CD4-positive, alpha-beta T cell treated with Interferon alpha-2 for 1 hour (primary cell): ENCODE data around the gene PLPPR2.
"Not testable (repeated sequence)": the region's sequence is repeated elsewhere in the genome, so short reads cannot be mapped to it uniquely, and the experiment has no call there.

Source experiments
- DNase-seq, 2 donors: peaks; one replicate each; pipeline ENCODE4 v3.0.0-alpha.2; 2020 to 2022

The PLPPR2 gene

DNA sequence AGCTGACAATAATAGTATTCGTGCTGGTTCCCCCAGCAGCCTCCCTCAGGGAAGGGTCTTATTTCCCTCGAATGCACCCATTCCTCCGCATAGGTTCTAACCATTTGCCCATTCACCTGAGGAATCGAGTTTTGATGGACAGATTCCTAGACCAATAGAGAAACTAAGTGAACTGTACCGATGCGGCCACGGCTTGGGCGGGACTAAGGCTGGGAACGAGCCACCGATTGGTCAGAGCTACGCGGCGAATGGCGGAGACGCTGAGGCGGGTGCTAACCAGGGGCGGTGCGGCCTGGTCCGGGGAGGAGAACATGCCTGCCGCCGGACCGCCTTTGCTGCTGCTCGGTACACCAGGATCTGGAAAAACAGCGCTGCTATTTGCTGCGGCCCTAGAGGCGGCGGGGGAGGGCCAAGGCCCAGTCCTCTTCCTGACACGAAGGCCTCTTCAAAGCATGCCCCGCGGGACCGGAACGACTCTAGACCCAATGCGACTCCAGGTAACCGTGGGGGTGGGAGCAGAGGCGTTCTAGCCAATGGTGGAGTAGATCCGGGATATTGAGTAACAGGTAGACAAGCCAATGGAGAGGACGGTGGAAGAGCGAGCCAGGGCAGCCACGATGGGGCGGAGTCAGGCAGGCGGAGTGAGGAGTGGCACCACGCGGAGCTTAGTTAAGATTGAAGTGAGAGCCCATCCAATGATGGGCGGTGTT, 19.4 kb downstream of the PLPPR2 start, which contains the start of gene SWSAP1:
Gene SWSAP1, plus strand, starts transcription at position 234 of the 710 bp plus-strand sequence. Its CDS starts 15 bp downstream, at position 249.
- peak; percentile 99 for DNase-seq

DNA sequence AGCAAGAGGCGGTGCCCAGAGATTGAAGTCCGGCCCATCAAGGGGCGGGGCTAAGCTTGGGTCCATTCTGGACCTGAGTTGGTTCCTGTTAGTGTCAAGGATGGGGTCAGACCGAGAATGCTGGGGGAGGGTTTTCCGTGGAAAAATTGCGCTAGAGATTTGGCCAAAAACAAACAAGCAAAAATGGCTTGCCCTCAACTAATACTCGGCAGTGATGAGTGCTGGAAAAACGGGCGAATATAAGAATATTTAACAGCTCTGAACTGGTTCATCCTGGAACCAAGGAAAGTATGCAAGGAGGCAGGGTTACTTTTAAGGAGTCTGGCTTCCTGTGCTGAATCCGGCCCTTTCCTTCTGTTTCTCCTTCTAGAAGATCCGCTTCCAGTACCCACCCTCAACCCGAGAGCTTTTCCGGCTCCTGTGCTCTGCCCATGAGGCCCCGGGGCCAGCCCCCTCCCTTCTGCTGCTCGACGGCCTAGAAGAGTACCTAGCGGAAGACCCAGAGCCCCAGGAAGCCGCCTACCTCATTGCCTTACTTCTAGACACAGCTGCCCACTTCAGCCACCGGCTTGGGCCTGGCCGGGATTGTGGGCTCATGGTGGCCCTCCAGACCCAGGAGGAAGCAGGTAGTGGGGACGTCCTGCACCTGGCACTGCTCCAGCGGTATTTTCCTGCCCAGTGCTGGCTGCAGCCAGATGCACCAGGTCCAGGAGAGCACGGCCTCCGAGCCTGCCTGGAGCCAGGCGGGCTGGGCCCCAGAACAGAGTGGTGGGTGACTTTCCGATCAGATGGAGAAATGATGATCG, 20.1 kb downstream of the PLPPR2 start:
- peak; percentile 71 to 81 for DNase-seq

DNA sequence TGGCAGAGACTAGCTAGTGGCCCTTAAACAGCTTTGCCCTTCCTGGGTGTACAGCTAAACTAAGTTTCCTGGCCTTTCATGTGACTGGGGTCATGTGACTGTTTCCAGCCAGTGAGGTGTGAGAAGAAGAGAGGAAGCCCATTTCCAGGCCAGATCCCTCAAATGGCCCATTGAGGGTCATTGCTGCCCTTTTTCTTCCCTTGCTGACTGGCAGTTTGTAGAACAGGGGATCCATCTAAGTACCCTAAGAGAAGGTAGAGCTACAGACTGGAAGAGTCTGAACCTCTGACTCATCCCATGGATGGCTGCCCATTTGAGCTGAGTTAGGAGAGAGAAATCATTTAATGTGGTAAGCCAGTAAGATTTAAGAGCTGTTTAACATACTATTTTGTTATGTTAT, 22.0 kb downstream of the PLPPR2 start:
- DNase-seq: no peak

DNA sequence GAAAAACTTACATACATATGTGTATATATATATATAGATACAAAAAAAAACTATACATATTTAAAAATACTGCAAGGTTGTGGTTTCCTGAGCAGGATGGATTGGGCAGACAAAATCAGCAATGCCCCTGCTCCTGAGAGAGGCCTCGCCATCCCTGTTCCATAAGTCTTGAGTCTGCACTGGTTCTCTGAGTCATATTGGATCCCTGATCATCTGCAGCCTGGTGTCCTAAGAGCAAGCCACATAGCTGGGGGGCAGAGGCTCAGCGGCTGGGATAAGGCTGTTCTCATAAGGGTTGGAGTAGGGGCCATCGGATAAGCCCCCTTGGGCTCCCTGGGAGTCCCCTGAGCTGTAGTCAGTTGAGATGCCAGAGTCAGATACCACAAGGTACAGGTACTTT, 22.5 kb downstream of the PLPPR2 start:
- no peak for DNase-seq

DNA sequence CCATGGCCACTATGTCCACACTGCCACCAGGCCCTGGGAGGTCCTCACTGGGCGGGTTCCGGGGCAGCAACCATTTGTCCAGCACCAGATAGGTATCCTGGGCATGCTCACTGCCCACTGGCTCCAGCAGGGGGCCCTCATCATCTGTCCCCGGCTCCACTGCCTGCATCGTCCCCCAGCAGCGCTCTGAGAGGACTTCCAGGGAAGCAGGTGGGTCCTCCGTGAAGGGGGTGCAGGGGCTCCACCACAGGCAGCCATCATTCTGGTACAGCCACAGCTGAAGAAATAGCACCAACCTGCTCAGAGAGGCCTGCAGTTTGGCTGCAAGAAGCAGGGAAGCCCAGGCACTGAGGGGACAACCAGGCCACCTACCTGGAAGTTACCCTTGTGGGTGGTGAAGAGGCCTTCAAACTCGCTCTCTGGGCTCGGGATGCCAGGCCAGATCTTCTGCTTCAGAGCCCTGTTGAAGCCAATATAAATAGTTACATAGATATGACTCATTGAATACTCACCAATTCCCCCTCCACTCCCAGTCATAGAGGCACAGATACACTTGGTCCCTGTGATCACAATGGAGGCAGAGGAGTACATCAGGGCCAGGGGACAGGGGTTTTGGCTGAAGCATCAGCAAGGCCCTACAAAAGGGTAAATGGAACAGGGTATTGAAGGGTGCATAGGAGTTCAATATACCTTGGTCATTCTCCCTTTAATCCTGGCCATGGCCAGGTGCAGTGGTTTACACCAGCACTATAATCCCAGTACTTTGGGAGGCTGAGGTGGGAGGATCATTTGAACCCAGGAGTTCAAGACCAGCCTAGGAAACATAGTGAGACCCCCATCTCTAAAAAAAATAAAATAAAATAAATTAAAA, 23.3 kb downstream of the PLPPR2 start:
- peak in 1 of 2 donors; percentile 8 for DNase-seq

DNA sequence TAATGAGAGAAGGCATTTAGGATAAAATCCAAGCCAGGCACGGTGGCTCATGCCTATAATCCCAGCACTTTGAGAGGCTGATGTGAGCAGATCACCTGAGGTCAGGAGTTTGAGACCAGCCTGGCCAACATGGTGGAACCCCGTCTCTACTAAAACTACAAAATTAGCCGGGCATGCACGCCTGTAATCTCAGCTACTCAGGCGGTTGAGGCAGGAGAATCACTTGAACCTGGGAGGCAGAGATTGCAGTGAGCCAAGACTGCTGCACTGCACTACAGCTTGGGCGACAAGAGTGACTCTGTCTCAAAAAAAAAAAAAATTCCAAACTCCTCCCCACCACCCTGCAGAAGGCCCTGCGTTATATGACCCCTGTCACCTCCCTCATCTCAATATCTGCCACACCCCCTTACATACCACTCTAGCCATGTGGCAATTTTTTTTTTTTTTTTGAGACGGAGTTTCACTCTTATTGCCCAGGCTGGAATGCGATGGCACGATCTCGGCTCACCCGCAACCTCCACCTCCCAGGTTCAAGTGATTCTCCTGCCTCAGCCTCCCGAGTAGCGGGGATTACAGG, 24.1 kb downstream of the PLPPR2 start:
- not testable (repeated sequence) for DNase-seq

DNA sequence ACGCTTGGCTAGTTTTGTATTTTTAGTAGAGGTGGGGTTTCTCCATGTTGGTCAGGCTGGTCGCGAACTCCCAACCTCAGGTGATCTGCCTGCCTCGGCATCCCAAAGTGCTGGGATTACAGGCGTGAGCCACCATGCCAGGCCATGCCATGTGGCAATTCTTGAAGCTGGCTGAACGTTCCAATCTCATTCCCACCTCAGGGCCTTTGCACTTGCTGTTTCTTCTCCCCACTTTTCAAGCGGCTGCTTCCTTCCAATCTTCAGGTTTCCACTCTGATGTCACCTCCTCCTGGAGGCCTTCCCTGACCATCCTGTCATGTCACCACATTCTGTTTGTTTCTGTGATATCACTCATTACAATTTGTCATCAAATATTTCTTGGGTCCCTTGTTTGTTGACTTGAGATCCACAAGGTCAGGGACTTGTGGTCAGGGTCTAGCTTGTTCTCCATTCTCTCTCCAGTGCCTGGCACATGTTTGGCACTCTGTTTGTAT, 24.7 kb downstream of the PLPPR2 start:
- no peak for DNase-seq

DNA sequence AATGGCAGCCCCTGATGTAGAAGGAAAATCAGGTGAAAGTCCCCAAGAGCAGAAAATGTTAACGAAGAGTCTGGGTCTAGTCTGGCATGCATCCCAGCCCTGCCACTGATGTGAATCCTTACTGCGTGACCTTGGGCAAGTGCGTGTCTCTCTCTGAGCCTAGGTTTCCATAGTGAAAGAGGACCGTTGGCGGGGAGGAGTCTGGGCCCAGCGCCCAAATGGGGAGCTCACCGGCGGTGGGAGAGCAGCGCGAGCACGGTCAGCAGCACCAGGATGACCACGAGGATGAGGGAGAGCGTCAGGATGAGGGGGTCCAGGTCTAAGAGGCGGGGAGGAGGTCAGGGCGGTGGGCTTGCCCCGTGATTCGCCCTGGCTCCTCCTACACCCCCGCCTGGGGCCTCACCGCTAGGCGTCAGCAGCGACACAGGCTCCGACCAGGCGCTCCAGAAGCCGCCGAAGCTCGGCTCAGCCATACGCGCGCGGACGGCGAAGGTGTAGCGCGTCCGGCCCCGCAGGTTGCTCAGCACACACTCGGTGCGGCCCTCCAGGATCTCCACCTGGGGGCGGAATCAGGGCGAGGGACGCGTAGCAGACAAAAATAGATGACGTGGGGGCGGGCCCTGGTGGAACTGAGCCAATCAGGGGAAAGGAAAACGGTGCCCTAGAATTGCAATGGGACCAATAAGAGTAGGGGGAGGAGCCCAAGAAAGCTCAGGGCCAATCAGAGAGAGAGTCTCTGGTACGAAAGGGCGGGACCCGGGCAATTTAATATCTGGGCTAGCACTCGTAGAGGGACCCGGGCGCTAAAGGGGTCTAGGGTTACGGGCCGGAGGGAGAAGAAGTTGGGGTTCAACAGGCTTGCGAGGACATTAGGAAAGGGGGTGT, 25.7 kb downstream of the PLPPR2 start:
- peak; percentile 98 to 99 for DNase-seq

DNA sequence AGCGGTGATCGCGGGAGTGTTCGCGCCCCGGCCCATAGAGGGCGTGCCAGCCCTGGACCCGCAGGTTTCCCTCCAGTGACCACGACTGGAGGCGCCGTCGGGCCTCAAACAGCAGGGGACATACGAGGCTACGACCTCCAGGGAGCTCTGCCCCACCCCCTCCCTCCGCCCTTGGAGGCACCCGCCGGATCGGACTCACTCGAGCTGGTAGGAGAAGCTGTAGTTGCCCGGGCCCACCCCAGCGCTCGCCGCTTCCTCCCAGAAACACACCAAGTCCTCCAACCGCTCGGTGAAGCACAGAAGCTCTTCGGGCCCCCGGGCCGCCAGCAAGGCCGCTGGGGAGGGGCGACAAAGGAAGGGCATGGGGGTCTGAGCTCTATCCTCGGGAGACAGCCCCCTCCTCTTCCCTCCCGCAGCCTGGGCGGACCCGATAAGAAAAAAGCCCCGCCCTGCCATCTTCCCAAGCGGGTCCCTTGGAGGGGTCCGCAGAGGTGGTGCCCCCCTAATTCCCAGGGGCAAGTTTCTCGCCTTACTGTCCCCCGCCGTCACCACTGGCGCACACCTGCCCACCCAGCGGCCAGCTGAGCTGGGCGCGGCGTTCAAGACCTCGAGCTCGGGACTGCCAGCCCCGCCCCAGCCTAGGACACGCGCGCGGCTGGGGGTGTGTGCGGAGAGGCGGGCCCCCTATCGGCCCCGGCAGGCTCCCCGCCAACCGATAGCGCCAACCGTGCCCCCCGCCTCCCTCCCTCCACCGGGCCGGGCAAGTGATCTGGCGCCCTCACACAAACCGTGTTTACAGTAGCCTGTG, 27.9 kb downstream of the PLPPR2 start:
- peak; percentile 47 to 53 for DNase-seq

DNA sequence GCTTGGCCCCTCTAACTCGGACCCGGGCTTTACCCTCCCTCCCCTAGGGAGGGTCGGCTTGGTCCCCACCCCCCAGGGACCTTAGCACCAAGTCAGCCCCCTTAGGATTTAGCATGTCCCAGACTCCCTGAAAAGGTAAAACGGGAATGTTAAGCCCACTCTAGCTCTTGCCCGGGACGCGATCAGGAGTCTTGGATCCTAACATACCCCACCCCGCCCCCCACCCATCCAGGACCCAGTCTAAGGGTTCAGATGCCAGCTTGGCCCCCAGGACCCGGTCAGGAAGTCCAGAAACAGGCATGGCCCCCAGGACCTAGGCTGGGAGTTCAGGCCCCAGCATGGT, 28.4 kb downstream of the PLPPR2 start:
- no peak for DNase-seq

DNA sequence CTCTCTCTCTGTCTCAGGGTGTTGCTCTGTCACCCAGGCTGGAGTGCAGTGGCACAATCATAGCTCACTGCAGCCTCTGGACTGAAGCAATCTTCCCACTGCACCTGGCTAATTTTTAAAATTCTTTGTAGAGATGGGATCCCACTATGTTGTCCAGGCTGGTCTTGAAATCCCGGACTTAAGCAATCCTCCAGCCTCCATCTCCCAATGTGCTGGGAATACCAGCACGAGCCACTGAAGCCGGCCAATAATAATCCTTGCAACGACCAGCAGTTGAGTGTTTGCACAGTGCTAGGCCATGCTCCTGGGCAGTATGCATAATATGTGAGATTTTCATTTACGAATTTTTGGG, 29.5 kb downstream of the PLPPR2 start:
- no peak for DNase-seq

DNA sequence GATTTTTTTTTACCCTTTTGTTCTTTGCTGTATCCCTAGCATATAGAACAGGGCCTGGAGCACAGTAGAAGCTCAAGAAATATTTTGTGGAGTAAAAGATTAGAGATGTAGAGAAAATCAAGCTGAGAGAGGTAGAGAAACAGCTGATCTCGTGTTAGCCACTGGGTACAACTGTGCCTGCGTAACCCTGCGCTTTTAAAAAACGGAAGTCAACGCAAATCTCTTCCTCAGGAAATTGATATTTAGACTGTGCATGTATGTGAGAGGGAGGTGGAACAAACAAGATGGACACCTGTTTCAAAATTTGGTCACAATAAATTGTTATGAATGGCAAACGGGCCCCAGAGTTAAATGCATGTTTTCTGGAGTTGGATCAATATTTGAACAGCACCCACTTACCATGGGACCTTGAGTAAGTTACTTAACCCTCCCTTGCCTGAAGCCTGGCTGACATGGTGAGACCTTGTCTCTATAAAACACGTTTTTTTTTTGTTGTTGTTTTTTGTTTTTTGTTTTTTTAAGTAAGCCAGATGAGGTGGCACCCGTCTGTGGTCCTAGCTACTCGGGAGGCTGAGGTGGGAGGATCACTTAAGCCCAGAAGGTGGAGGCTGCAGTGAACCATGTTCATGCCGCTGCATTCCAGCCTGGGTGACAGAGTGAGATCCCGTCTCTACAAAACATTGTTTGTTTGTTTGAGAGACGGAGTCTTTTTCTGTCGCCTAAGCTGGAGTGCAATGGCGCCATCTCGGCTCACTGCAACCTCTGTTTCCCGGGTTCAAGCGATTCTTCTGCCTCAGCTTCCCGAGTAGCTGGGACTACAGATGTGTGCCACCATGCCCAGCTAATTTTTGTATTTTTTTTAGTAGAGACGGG, 32.2 kb downstream of the PLPPR2 start:
- DNase-seq: peak; percentile 13 to 27

DNA sequence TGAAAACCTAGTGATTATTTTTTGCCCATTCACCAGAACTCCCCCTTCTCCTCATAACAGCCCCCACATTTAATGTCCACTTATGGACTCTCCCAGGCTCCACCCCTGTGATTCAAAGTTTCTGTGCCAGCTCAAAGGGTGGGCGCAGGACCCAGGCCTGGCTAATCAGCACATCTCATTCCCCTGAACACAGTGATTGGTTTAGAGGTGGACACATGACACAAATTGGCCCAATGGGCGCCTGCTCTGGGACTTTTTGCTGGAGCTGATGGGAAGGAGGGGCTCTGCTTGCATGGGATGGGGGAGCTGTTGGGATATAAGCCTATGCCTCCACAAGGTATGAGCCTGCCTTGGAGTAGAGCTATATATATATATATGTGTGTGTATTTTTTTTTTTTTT, 35.1 kb downstream of the PLPPR2 start:
- no peak for DNase-seq

DNA sequence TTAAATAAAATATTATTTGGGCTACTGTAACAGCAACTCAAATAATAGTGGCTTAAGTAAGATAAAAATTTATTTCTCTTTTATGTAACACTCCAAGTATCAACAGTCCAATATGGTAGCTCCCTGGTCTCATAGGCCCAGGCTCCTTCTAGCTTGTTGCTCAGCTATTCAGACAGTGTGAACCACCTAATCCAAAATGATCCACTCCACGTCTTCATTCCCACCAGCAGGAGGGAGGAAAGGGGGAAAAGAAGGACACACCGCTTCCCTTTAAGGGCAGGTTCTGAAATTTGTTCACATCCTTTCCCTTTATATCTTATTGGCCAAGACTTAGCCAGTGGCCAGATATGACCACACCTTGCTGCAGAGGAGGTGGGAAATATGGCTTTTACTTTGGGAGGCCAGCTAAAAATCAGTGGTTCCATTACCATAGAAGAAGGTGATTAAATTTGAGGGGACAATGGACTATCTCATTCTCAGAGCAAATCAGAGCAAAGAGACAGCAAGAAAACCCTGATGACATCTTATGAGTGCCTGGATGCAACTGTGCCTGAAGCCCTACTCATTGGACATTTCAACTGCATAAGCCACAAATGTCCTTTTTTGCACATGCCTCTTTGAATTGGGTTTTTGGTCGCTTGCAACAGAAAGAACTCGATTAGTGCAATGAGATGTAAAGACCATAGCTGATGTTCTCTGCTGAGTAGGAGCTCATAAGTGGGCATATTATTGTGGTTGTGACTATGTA, 35.9 kb downstream of the PLPPR2 start:
- no peak for DNase-seq

DNA sequence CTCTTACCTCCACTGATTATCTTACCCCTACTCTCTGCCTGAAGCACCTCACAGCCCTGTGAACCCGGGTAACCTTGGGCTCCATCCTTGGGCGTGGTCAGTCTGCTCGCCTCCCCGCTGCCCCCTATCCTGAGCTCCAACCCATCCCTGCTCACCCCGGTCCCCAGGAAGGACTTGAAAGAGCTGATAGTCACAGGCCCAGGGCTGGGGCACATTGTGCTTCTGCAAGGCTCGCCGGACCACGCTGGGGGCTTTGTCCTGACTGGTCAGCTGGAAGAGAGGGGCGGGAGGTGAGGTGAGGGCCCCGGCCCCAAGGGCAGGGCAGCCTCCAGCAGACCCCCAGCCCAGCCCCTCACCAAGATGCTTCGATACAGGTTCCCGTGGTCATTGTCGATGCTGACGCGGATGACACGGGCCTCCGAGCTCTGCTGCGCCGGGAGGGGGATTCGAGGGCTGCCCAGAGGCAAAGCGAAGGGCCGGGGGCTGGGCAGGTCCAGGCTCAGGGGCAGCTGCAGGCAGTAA, 41.9 kb downstream of the PLPPR2 start:
- no peak for DNase-seq

DNA sequence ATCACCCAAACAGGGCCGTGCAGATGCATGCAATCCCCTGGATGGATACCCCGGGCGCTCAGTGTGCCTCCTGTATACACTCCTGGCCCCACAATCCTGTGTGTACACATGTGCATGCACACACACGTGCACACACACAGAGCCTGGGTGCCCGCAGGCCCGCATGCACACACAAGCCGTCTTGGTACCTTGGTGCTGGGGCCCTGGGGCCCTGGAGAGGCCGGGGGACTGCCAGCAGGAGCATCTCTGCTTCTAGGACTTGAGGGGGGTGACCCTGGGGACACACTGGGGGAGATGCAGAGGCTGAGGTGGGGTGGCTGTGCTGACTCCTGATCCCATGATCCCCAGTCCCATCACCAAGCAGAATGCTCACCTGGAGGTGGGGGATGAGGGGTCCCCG, 44.4 kb downstream of the PLPPR2 start:
- DNase-seq: no peak

DNA sequence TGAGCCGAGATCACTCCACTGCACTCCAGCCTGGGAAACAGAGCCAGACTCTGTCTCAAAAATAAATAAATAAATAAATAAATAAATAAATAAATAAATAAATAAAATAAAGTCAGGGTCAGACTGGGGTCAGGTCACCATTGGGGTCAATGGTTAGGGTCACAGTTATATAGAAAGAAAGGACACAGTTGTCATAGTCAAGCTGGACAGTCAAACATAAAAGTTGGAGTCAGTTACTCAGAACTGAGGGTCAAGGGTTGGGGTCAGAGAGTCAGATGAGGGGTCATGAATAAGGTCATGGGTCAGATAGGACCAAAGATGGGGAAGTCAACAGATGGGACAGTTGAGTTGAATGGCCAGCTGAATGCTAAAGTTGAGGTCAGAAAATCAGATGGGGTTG, 45.6 kb downstream of the PLPPR2 start:
- no peak for DNase-seq

DNA sequence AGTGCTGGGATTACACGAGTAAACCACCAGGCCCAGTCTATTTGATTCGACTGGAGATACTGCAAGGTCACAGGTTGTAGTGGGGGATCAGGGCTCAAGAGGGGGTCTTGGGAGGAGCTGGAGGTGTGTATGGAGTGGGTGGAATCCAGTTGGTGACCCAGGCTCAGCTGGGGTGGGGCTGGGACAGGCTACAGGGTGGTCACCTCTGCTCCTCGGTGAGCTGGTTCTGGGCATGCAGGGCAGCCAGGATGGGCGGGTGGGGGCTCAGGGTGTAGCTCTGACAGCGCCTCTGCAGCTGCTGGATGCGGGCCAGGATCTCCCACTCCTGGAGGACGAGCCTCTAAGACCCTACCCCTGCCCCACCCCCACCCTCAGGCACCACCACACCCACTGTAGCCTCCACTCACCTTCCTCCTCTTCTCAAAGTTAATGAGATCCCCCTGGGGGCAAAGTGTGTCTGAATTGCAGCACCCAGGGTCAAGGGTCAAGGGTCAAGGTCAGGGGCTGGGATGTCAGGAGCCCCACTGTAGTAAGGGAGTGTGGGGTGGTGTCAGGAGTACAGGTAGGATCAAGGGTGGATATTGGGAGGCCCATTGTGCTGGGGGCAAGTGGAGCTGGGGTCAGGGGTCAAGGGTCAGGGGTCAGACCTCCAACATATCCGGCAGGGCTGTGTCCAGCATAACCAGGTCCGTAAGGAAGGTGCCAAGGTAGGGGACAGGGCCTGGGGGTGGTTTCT, 46.7 kb downstream of the PLPPR2 start:
- no peak for DNase-seq
